Trophoblast cell (in vitro differentiated cells and primary cell): ENCODE data around the gene R3HCC1L.
"Not testable (repeated sequence)": the region's sequence is repeated elsewhere in the genome, so short reads cannot be mapped to it uniquely, and the experiment has no call there.

Experiments
- DNase-seq, 2 donors: peaks; one replicate each; pipeline ENCODE4 v3.0.0-alpha.2; 2016
- H2AFZ ChIP-seq: 2 replicates; pipeline ENCODE4 v1.6.1; 2013; ENCODE audit warnings: low read length, moderate library complexity, mild to moderate bottlenecking; ENCODE audit not compliant: insufficient read depth, poor library complexity
- H2AK5ac ChIP-seq: 2 replicates; pipeline ENCODE4 v1.6.1; 2013; ENCODE audit warnings: mild to moderate bottlenecking, low read length
- H2BK120ac ChIP-seq: 2 replicates; pipeline ENCODE4 v1.6.1; 2013; ENCODE audit warnings: low read length, mild to moderate bottlenecking, moderate library complexity; ENCODE audit not compliant: insufficient read depth, poor library complexity
- H2BK12ac ChIP-seq: 2 replicates; pipeline ENCODE4 v1.6.1; 2013; ENCODE audit warnings: mild to moderate bottlenecking, low read length, moderate library complexity
- H2BK5ac ChIP-seq: 2 replicates; pipeline ENCODE4 v1.6.1; 2013; ENCODE audit warnings: low read length, low read depth, moderate library complexity, mild to moderate bottlenecking; ENCODE audit not compliant: poor library complexity
- H3K14ac ChIP-seq: 2 replicates; pipeline ENCODE4 v1.6.1; 2013; ENCODE audit warnings: mild to moderate bottlenecking, low read length
- H3K18ac ChIP-seq: 2 replicates; pipeline ENCODE4 v1.6.1; 2013; ENCODE audit warnings: mild to moderate bottlenecking, low read length
- H3K23ac ChIP-seq: 2 replicates; pipeline ENCODE4 v1.6.1; 2013; ENCODE audit warnings: low read length
- H3K27ac ChIP-seq: 2 replicates; pipeline ENCODE4 v1.5.1; 2013; ENCODE audit warnings: low read depth, mild to moderate bottlenecking, inconsistent platforms, low read length, moderate library complexity
- H3K27me3 ChIP-seq: 2 replicates; pipeline ENCODE4 v1.6.1; 2013; ENCODE audit warnings: inconsistent platforms, mild to moderate bottlenecking, low read length, moderate library complexity; ENCODE audit not compliant: insufficient read depth
- H3K36me3 ChIP-seq, 2 experiments: 1 replicate in 1 of 2; 2 replicates in 1 of 2; pipeline ENCODE4 v1.6.1; 2013; ENCODE audit warnings: low read length in 2 of 2, mild to moderate bottlenecking in 2 of 2, moderate library complexity in 1 of 2; ENCODE audit not compliant: insufficient read depth in 2 of 2, control insufficient read depth in 1 of 2
- H3K4ac ChIP-seq: 2 replicates; pipeline ENCODE4 v1.6.1; 2013; ENCODE audit warnings: low read depth, mild to moderate bottlenecking, low read length, moderate library complexity
- H3K4me1 ChIP-seq, 2 experiments: 1 replicate in 1 of 2; 2 replicates in 1 of 2; pipeline ENCODE4 v1.6.1; 2013; ENCODE audit warnings: low read length in 2 of 2, mild to moderate bottlenecking in 2 of 2, moderate library complexity in 1 of 2; ENCODE audit not compliant: insufficient read depth in 2 of 2, control insufficient read depth in 1 of 2
- H3K4me2 ChIP-seq: 2 replicates; pipeline ENCODE4 v1.6.1; 2013; ENCODE audit warnings: inconsistent platforms, mild to moderate bottlenecking, low read length, moderate library complexity
- H3K4me3 ChIP-seq: 2 replicates; pipeline ENCODE4 v1.5.1; 2013; ENCODE audit warnings: mild to moderate bottlenecking, low read depth, low read length, inconsistent platforms
- H3K79me1 ChIP-seq: one replicate; pipeline ENCODE4 v1.6.1; 2013; ENCODE audit warnings: low read length
- H3K79me2 ChIP-seq: 2 replicates; pipeline ENCODE4 v1.6.1; 2013; ENCODE audit warnings: low read length, mild to moderate bottlenecking; ENCODE audit not compliant: control insufficient read depth, insufficient read depth, poor library complexity
- H3K9ac ChIP-seq: 2 replicates; pipeline ENCODE4 v1.6.1; 2013; ENCODE audit warnings: mild to moderate bottlenecking, low read length
- H3K9me3 ChIP-seq: 2 replicates; pipeline ENCODE4 v1.6.1; 2013; ENCODE audit warnings: low read depth, mild to moderate bottlenecking, control low read depth, inconsistent platforms, low read length; ENCODE audit not compliant: insufficient read depth
- H4K12ac ChIP-seq: 2 replicates; pipeline ENCODE4 v1.6.1; 2013; ENCODE audit warnings: low read depth, mild to moderate bottlenecking, low read length, moderate library complexity
- H4K8ac ChIP-seq: 2 replicates; pipeline ENCODE4 v1.6.1; 2013; ENCODE audit warnings: low read depth, mild to moderate bottlenecking, low read length, moderate library complexity
- H4K91ac ChIP-seq: one replicate; pipeline ENCODE4 v1.6.1; 2013; ENCODE audit warnings: low read depth, mild to moderate bottlenecking, low read length, moderate library complexity
- WGBS: extraction: QIAGEN DNeasy Blood & Tissue Kit; methylation state at CpG from one replicate; pipeline ENCODE4 v1.1.7; 2013; ENCODE audit warnings: missing lambda C conversion rate; ENCODE audit not compliant: insufficient read length, insufficient coverage; ENCODE audit errors: extremely low coverage; 5-methylcytosine and 5-hydroxymethylcytosine counted together

R3HCC1L gene

GRCh38 chr10:98131619-98132018 lies 2.8 kb upstream of the R3HCC1L start:
- no peak overlapping the region for H3K9ac ChIP-seq
- H4K91ac ChIP-seq = no peak overlapping the region
- no peak for DNase-seq
- peaks cover 0 to 5% of the 10 kb centered on the region in 2 experiments for H3K4me1 ChIP-seq
- H3K79me2 ChIP-seq = peaks cover 5% of the 10 kb centered on the region
- H3K23ac ChIP-seq = no peak overlapping the region
- no peak overlapping the region for H3K27ac ChIP-seq
- H3K9me3 ChIP-seq = peaks cover 3% of the 10 kb centered on the region
- no peak overlapping the region for H4K8ac ChIP-seq
- no peaks in the 10 kb centered on the region for H3K27me3 ChIP-seq
- H3K4me2 ChIP-seq = no peak overlapping the region
- no peak overlapping the region for H3K4me3 ChIP-seq
- WGBS = no CpG with 5 or more reads among the region's 3 CpGs
- no peak overlapping the region for H2BK12ac ChIP-seq
- no peaks in the 10 kb centered on the region for H3K36me3 ChIP-seq
- H2AK5ac ChIP-seq = no peak overlapping the region
- H2BK120ac ChIP-seq = no peak overlapping the region
- H2AFZ ChIP-seq = no peak overlapping the region
- no peak overlapping the region for H3K14ac ChIP-seq
- H2BK5ac ChIP-seq = no peak overlapping the region
- H3K18ac ChIP-seq = no peak overlapping the region
- peaks cover 8% of the 10 kb centered on the region for H3K79me1 ChIP-seq
- H4K12ac ChIP-seq = no peak overlapping the region
- no peak overlapping the region for H3K4ac ChIP-seq

DNA sequence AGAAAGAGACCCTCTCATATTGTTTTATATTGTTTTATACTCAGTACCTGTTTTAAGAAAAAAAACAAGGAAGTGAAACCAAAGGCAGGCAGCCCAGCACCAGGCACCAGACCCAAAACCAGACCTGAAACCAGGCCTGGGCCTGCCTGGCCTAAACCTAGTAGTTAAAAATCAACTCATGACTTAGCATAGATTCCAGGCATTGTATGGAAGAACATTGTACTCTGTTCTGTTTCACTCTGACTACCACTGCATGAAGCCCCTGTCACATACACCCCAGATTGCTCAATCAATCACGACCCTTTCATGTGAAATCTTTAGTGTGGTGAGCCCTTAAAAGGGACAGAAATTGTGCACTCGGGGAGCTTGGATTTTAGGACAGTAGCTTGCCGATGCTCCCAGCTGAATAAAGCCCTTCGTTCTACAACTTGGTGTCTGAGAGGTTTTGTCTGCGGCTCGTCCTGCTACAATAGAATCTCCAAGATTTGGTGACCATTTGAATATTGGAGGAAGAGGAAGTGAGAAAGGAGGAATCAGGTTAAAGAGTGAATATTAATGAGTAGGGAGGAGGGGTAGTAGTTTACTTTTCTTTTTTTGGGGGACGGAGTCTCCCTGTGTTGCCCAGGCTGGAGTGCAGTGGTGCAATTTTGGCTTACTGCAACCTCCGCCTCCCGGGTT lies 1.2 kb upstream of the R3HCC1L start:
- H3K36me3 ChIP-seq, H2AK5ac ChIP-seq, H3K18ac ChIP-seq, DNase-seq, H3K4me1 ChIP-seq, H2BK5ac ChIP-seq, H4K8ac ChIP-seq, H3K27ac ChIP-seq, H2BK12ac ChIP-seq, H2BK120ac ChIP-seq, H3K23ac ChIP-seq, H3K79me2 ChIP-seq, H3K14ac ChIP-seq, H3K4me3 ChIP-seq, H3K9ac ChIP-seq, H4K91ac ChIP-seq, H3K79me1 ChIP-seq, H2AFZ ChIP-seq, H3K9me3 ChIP-seq, H3K4ac ChIP-seq, H3K4me2 ChIP-seq, H4K12ac ChIP-seq, H3K27me3 ChIP-seq: not testable (repeated sequence)
- no CpG with 5 or more reads among the region's 9 CpGs for WGBS

GRCh38 chr10:98134117-98134430 lies 383 bp upstream of the R3HCC1L start:
- 100% methylated on average over 1 of the region's 5 CpGs for WGBS
- no peak overlapping the region for H3K4me3 ChIP-seq
- peak; percentile 82 to 90 for DNase-seq
- no peak overlapping the region for H3K14ac ChIP-seq
- H2AK5ac ChIP-seq = no peak overlapping the region
- H2BK5ac ChIP-seq = no peak overlapping the region
- no peak overlapping the region for H3K18ac ChIP-seq
- peak overlapping the region; percentile 27 for H4K12ac ChIP-seq
- H3K79me2 ChIP-seq = peaks cover 5% of the 10 kb centered on the region
- peaks cover 3% of the 10 kb centered on the region for H3K9me3 ChIP-seq
- H2AFZ ChIP-seq = peak overlapping the region; percentile 56
- no peak overlapping the region for H2BK12ac ChIP-seq
- H3K36me3 ChIP-seq = no peaks in the 10 kb centered on the region
- H3K79me1 ChIP-seq = peaks cover 8% of the 10 kb centered on the region
- H3K4me2 ChIP-seq = peak overlapping the region; percentile 88
- H4K8ac ChIP-seq = peak overlapping the region; percentile 52
- no peak overlapping the region for H3K27ac ChIP-seq
- H3K4ac ChIP-seq = no peak overlapping the region
- no peak overlapping the region for H3K23ac ChIP-seq
- H3K27me3 ChIP-seq = no peaks in the 10 kb centered on the region
- no peak overlapping the region for H3K9ac ChIP-seq
- H4K91ac ChIP-seq = no peak overlapping the region
- H2BK120ac ChIP-seq = no peak overlapping the region
- H3K4me1 ChIP-seq = peaks cover 0 to 5% of the 10 kb centered on the region in 2 experiments

DNA sequence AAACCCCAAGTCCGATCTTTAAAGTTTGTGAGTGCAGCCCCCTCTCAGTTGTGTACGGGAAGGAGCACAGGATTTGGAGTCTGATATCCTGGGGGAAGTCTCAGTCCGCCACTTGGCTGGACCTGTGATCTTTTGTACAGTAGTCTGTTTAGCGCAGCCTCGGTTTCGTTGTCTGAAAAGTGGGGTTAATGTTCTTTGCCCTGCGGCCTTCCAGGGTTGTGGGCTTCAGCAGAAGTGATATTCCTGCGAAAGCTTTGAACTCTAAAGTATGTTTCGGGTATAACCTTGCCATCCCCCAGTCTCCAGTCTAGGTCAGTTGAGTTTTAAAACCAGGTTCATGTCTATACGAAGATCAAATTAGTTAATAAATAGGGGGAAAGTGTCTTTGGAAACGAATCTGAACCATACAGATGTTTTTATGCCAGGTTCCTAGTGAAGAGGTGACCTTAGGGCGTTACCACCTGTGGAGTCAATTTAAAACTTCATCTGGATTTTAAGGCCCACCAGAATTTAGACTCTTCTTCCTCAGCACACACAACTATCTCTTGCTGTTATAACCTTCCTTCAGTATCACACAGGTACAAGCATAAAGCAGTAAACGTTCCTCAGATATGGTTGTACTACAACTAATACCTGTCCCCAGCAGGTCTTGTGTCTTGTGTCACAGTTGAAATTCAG lies 904 bp downstream of the R3HCC1L start:
- peak overlapping the region; percentile 55 for H2BK120ac ChIP-seq
- no peak overlapping the region for H2BK12ac ChIP-seq
- H4K91ac ChIP-seq = peak overlapping the region; percentile 82
- no peak for DNase-seq
- no peak overlapping the region for H2AK5ac ChIP-seq
- H3K18ac ChIP-seq = peak overlapping the region; percentile 56
- H4K8ac ChIP-seq = peak overlapping the region; percentile 87
- H2AFZ ChIP-seq = peak overlapping the region; percentile 79
- H3K27ac ChIP-seq = peak overlapping the region; percentile 90
- no peak overlapping the region for H3K23ac ChIP-seq
- peak overlapping the region; percentile 91 for H3K14ac ChIP-seq
- peak overlapping the region; percentile 82 for H3K4me3 ChIP-seq
- H3K36me3 ChIP-seq = no peaks in the 10 kb centered on the region
- H3K79me1 ChIP-seq = peaks cover 8% of the 10 kb centered on the region
- peaks cover 0 to 5% of the 10 kb centered on the region in 2 experiments for H3K4me1 ChIP-seq
- WGBS = no CpG with 5 or more reads among the region's 13 CpGs
- peak overlapping the region; percentile 9 for H4K12ac ChIP-seq
- peak overlapping the region; percentile 88 for H3K4me2 ChIP-seq
- H3K27me3 ChIP-seq = no peaks in the 10 kb centered on the region
- H3K9me3 ChIP-seq = peaks cover 1% of the 10 kb centered on the region
- peaks cover 6% of the 10 kb centered on the region for H3K79me2 ChIP-seq
- peak overlapping the region; percentile 82 for H3K9ac ChIP-seq
- peak overlapping the region; percentile 88 for H2BK5ac ChIP-seq
- H3K4ac ChIP-seq = peak overlapping the region; percentile 76
